MM.1S (cell line): ENCODE data around the gene MYCL.
"Not testable (repeated sequence)": the region's sequence is repeated elsewhere in the genome, so short reads cannot be mapped to it uniquely, and the experiment has no call there.

Experiments used
- DNase-seq: peaks from one replicate; pipeline ENCODE4 v3.0.0-alpha.2; 2015
- H2AFZ ChIP-seq: fragments of 300-600 bp; sonication (generic); 2 replicates; pipeline ENCODE4 v1.6.0; 2016; ENCODE audit warnings: antibody characterized with exemption, low read length
- H3F3A ChIP-seq: fragments of 300-600 bp; sonication (generic); 2 replicates; pipeline ENCODE4 v1.6.1; 2016; ENCODE audit warnings: mild to moderate bottlenecking, antibody characterized with exemption, low read length, moderate library complexity, mixed read lengths; ENCODE audit not compliant: insufficient read depth
- H3K27ac ChIP-seq: fragments of 300-600 bp; sonication (generic); 2 replicates; pipeline ENCODE4 v1.5.1; 2016; ENCODE audit warnings: mild to moderate bottlenecking, low read length
- H3K27me3 ChIP-seq: fragments of 300-600 bp; sonication (generic); replicated peaks from 2 replicates; pipeline ENCODE4 v1.6.0; 2016; ENCODE audit warnings: low read length; ENCODE audit not compliant: insufficient read depth
- H3K36me3 ChIP-seq: fragments of 300-600 bp; sonication (generic); replicated peaks from 2 replicates; pipeline ENCODE4 v1.6.1; 2016; ENCODE audit warnings: mild to moderate bottlenecking, low read length, mixed read lengths; ENCODE audit not compliant: insufficient read depth
- H3K4me1 ChIP-seq: fragments of 300-600 bp; sonication (generic); 2 replicates; pipeline ENCODE4 v1.6.1; 2016; ENCODE audit warnings: low read length, mixed read lengths
- H3K4me2 ChIP-seq: fragments of 300-600 bp; sonication (generic); 2 replicates; pipeline ENCODE4 v1.6.0; 2016; ENCODE audit warnings: low read depth, low read length
- H3K4me3 ChIP-seq: fragments of 300-600 bp; sonication (generic); 2 replicates; pipeline ENCODE4 v1.5.1; 2016; ENCODE audit warnings: low read length, mixed read lengths
- H3K79me2 ChIP-seq: fragments of 300-600 bp; sonication (generic); 2 replicates; pipeline ENCODE4 v1.6.1; 2016; ENCODE audit warnings: mixed run types, low read length, mixed read lengths
- H3K9ac ChIP-seq: fragments of 300-600 bp; sonication (generic); 2 replicates; pipeline ENCODE4 v1.6.1; 2016; ENCODE audit warnings: low read length, mixed read lengths
- H3K9me2 ChIP-seq: fragments of 300-600 bp; sonication (generic); replicated peaks from 2 replicates; pipeline ENCODE4 v1.6.1; 2016; ENCODE audit warnings: mild to moderate bottlenecking, low read length, mixed read lengths; ENCODE audit not compliant: insufficient read depth
- H3K9me3 ChIP-seq: fragments of 300-600 bp; sonication (generic); replicated peaks from 2 replicates; pipeline ENCODE4 v1.6.1; 2016; ENCODE audit warnings: mild to moderate bottlenecking, low read length, mixed read lengths; ENCODE audit not compliant: insufficient read depth
- H4K20me1 ChIP-seq: fragments of 300-600 bp; sonication (generic); 2 replicates; pipeline ENCODE4 v1.6.1; 2016; ENCODE audit warnings: mild to moderate bottlenecking, low read length, moderate library complexity, mixed read lengths; ENCODE audit not compliant: insufficient read depth
- EZH2 ChIP-seq: fragments of 300-600 bp; sonication (generic); optimal IDR thresholded peaks from 2 replicates; pipeline ENCODE3; 2017; ENCODE audit warnings: low read depth, mild to moderate bottlenecking, antibody characterized with exemption, low read length, mixed read lengths
- EZH2phosphoT487 ChIP-seq: fragments of 300-600 bp; sonication (generic); IDR thresholded peaks from 2 replicates; pipeline ENCODE4 v1.6.1; 2018; ENCODE audit warnings: antibody characterized with exemption, low read length
- TF ChIP-seq, protein P1 (sequence below): fragments of 300-600 bp; sonication (generic); IDR thresholded peaks from 2 replicates; pipeline ENCODE4 v1.5.1; 2016; ENCODE audit warnings: antibody characterized with exemption, low read length, mixed read lengths

MYCL gene

GRCh38 chr1:39876144-39876543 is 25.6 kb downstream of the MYCL start:
- Histone ChIP-seq H3K36me3 (no peaks in the 10 kb centered on the region), H3K4me3 (no peak overlapping the region), H3K9ac (no peak overlapping the region), H3K9me2 (no peaks in the 10 kb centered on the region), H3K9me3 (no peaks in the 10 kb centered on the region), H3K4me1 (peaks cover 6% of the 10 kb centered on the region), H3F3A (no peaks in the 10 kb centered on the region), H4K20me1 (no peaks in the 10 kb centered on the region), H2AFZ (no peak overlapping the region), H3K79me2 (peaks cover 96% of the 10 kb centered on the region), H3K27me3 (no peaks in the 10 kb centered on the region), H3K27ac (no peak overlapping the region), H3K4me2 (no peak overlapping the region)
- TF ChIP-seq, protein P1, sequence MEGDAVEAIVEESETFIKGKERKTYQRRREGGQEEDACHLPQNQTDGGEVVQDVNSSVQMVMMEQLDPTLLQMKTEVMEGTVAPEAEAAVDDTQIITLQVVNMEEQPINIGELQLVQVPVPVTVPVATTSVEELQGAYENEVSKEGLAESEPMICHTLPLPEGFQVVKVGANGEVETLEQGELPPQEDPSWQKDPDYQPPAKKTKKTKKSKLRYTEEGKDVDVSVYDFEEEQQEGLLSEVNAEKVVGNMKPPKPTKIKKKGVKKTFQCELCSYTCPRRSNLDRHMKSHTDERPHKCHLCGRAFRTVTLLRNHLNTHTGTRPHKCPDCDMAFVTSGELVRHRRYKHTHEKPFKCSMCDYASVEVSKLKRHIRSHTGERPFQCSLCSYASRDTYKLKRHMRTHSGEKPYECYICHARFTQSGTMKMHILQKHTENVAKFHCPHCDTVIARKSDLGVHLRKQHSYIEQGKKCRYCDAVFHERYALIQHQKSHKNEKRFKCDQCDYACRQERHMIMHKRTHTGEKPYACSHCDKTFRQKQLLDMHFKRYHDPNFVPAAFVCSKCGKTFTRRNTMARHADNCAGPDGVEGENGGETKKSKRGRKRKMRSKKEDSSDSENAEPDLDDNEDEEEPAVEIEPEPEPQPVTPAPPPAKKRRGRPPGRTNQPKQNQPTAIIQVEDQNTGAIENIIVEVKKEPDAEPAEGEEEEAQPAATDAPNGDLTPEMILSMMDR, result no peak
- no peak for DNase-seq

- Histone ChIP-seq H3K4me2 (no peak overlapping the region), H3K79me2 (peaks cover 81% of the 10 kb centered on the region), H3K27ac (no peak overlapping the region), H3K9me3 (no peaks in the 10 kb centered on the region), H3K9me2 (no peaks in the 10 kb centered on the region), H2AFZ (no peak overlapping the region), H3K36me3 (no peaks in the 10 kb centered on the region), H4K20me1 (no peaks in the 10 kb centered on the region), H3K4me1 (peaks cover 6% of the 10 kb centered on the region), H3F3A (no peaks in the 10 kb centered on the region), H3K4me3 (no peak overlapping the region), H3K27me3 (no peaks in the 10 kb centered on the region), H3K9ac (no peak overlapping the region)
- TF ChIP-seq, protein P1, result no peak
- no peak for TF ChIP-seq EZH2phosphoT487
- no peak for TF ChIP-seq EZH2
- no peak for DNase-seq
Measured at GRCh38 chr1:39872698-39873097, 29.0 kb downstream of the MYCL start.

DNA sequence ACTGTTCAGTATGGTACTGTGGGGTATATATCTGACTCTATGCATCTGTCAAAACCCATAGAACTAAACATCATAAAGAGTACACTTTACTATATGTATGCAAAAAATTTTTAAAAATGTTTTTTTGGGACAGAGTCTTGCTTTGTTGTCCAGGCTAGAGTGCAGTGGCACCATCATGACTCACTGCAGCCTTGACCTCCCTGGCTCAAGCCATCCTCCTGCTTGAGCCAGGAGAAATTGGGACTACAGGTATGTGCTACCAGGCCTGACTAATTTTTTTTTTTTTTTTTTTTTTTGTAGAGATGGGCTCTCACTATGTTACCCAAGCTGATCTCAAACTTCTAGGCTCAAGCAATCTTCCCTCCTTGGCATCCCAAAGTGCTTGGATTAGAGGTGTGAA is 29.9 kb downstream of the MYCL start:
- H3K9me3 ChIP-seq, result no peaks in the 10 kb centered on the region
- peaks cover 6% of the 10 kb centered on the region for H3K4me1 ChIP-seq
- H3K4me2 ChIP-seq, result no peak overlapping the region
- H3K36me3 ChIP-seq, result no peaks in the 10 kb centered on the region
- no peak for TF ChIP-seq EZH2
- no peak for TF ChIP-seq EZH2phosphoT487
- TF ChIP-seq, protein P1, result no peak
- no peaks in the 10 kb centered on the region for H3K27me3 ChIP-seq
- no peaks in the 10 kb centered on the region for H3F3A ChIP-seq
- no peak overlapping the region for H3K9ac ChIP-seq
- H4K20me1 ChIP-seq, result no peaks in the 10 kb centered on the region
- H3K9me2 ChIP-seq, result no peaks in the 10 kb centered on the region
- no peak overlapping the region for H2AFZ ChIP-seq
- no peak overlapping the region for H3K27ac ChIP-seq
- peaks cover 81% of the 10 kb centered on the region for H3K79me2 ChIP-seq
- no peak for DNase-seq
- H3K4me3 ChIP-seq, result no peak overlapping the region

DNA sequence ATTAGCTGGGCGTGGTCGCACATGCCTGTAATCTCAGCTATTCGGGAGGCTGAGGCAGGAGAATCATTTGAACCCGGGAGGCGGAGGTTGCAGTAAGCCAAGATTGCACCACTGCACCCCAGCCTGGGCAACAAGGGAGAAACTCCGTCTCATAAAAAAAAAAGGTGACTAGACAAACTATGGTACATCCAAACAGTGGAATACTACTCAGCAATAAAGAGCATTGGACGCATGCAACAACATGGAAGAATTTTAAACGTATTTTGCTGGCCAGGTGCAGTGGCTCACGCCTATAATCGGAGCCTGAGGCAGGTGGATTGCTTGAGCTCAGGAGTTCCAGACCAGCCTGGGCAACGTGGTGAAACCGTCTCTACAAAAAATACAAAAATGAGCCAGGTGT is 30.7 kb downstream of the MYCL start:
- H3K79me2 ChIP-seq, result peaks cover 81% of the 10 kb centered on the region
- H3K4me2 ChIP-seq, H3K36me3 ChIP-seq, H3K4me1 ChIP-seq, H3F3A ChIP-seq, H2AFZ ChIP-seq, H4K20me1 ChIP-seq, H3K9me3 ChIP-seq, H3K27me3 ChIP-seq, H3K9ac ChIP-seq, H3K4me3 ChIP-seq, H3K27ac ChIP-seq, H3K9me2 ChIP-seq, DNase-seq: not testable (repeated sequence)

DNA sequence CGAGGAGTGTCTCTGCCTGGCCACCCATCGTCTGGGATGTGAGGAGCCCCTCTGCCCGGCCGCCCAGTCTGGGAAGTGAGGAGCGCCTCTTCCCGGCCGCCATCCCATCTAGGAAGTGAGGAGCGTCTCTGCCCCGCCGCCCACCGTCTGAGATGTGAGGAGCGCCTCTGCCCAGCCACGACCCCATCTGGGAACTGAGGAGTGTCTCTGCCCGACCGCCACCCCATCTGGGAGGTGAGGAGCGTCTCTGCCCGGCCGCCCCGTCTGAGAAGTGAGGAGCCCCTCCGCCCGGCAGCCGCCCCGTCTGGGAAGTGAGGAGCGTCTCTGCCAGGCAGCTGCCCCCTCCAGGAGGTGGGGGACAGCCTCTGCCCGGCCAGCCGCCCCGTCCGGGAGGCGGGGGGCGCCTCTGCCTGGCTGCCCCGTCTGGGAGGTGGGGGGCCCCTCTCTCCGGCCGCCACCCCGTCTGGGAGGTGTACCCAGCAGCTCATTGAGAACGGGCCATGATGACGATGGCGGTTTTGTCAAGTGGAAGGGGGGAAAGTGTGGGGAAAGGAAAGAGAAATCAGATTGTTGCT is 32.1 kb downstream of the MYCL start:
- H3K4me3 ChIP-seq, result not testable (repeated sequence)
- H3K79me2 ChIP-seq, result peaks cover 79% of the 10 kb centered on the region

More for the DNA sequence above, 32.1 kb downstream of the MYCL start:
- not testable (repeated sequence) for H4K20me1 ChIP-seq, H3K9me2 ChIP-seq, H2AFZ ChIP-seq, H3K9me3 ChIP-seq, H3K9ac ChIP-seq, H3K27me3 ChIP-seq, H3K36me3 ChIP-seq, DNase-seq, H3K27ac ChIP-seq, H3K4me2 ChIP-seq, H3K4me1 ChIP-seq, H3F3A ChIP-seq
